Vagina (tissue), 2 donors: ENCODE results near the gene MYBPH.

Experiments
- POLR2A ChIP-seq, 2 donors: fragments of 450-650 bp; IDR thresholded peaks; one replicate each; pipeline ENCODE4 v1.6.1; 2017; ENCODE audit warnings: antibody characterized with exemption in 2 of 2, mild to moderate bottlenecking in 2 of 2, moderate library complexity in 2 of 2
- POLR2AphosphoS5 ChIP-seq, 2 donors: sonication (generic); formaldehyde crosslinking; IDR thresholded peaks; one replicate each; pipeline ENCODE4 v1.9.0; 2017; ENCODE audit warnings: antibody characterized with exemption in 2 of 2, mild to moderate bottlenecking in 2 of 2, low read depth in 1 of 2; ENCODE audit not compliant: insufficient read depth in 1 of 2
- TF ChIP-seq, protein P1 (sequence below), 3 experiments: fragments of 450-650 bp in 2 of 3; fragments of 200-600 bp in 1 of 3; sonication (generic) in 1 of 3; IDR thresholded peaks; one replicate each; pipeline ENCODE4 v1.5.1; 2017 to 2019; ENCODE audit warnings: antibody characterized with exemption in 3 of 3, mild to moderate bottlenecking in 2 of 3, moderate library complexity in 2 of 3

DNA sequence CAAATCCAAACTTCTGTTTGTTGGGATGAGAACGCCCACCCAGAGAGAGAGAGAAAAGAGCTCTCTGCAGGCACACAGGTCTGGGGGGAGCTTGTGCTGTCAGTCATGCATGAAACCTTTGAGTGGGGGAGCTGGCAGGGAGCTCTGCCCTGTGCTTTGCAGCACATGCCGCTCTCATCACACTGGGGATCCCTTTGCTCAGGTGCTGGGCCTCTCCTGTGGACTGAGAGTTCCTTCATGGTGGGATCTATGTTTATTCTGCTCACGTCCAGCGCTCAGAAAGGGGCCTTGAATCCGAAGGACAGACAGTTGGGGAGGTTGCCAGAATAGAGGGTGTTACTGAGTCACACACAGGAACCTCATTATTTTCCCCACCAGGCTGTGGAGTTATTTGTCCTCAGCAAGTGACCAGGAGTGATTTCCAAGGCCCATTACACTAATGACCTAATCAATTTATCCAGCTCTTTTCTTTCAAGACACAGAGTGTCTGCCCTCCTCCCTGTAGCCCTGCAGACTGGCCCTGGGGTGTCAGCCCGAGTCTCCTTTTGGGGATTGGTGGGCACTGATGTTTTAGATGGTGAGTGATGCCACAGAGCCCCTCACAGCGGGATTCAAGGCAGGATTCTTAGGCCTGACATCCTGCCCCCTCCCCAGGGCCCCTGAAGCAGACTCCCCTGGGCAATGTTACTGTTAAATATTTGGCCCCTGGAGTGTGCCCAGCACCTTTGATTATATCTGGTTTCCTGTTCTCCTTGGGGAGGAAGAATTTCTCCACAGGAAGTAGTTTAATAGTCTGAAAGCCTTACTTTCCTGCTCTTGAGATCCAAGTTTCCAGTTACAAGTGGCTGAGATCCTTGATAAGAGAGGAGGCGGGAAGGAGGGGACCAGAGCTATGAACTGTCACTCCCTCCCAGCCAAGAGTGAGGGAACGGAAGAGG, 22.3 kb downstream of the MYBPH start:
- TF ChIP-seq, protein P1, sequence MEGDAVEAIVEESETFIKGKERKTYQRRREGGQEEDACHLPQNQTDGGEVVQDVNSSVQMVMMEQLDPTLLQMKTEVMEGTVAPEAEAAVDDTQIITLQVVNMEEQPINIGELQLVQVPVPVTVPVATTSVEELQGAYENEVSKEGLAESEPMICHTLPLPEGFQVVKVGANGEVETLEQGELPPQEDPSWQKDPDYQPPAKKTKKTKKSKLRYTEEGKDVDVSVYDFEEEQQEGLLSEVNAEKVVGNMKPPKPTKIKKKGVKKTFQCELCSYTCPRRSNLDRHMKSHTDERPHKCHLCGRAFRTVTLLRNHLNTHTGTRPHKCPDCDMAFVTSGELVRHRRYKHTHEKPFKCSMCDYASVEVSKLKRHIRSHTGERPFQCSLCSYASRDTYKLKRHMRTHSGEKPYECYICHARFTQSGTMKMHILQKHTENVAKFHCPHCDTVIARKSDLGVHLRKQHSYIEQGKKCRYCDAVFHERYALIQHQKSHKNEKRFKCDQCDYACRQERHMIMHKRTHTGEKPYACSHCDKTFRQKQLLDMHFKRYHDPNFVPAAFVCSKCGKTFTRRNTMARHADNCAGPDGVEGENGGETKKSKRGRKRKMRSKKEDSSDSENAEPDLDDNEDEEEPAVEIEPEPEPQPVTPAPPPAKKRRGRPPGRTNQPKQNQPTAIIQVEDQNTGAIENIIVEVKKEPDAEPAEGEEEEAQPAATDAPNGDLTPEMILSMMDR (IDR thresholded peaks at IDR 0.05), result no peak
- TF ChIP-seq POLR2AphosphoS5 (IDR thresholded peaks at IDR 0.05; ENCODE audit: insufficient read depth in 1 of 2, low read depth in 1 of 2) (no peak), POLR2A (IDR thresholded peaks at IDR 0.05) (no peak)
